Nucleus accumbens (tissue), 56 donors: Measurements from ENCODE around the gene XPR1.
A peak's percentile ranks its signal among the peaks of the same experiment; 100 is the strongest.

Source experiments
- DNase-seq, 56 donors: peaks; one replicate each; lab custom pipeline; 2025; lab: John Stamatoyannopoulos, UW

The XPR1 gene

GRCh38 chr1:180631766-180632325 is at the start of gene XPR1:
TSS of gene XPR1 (plus strand) at chr1:180632022. CDS start at chr1:180632202, 180 bp downstream.
- DNase-seq = peak; percentile 64 to 100 (median 97)

- no peak for DNase-seq
Measured at GRCh38 chr1:180584869-180585268, 47.0 kb upstream of the XPR1 start.

DNA sequence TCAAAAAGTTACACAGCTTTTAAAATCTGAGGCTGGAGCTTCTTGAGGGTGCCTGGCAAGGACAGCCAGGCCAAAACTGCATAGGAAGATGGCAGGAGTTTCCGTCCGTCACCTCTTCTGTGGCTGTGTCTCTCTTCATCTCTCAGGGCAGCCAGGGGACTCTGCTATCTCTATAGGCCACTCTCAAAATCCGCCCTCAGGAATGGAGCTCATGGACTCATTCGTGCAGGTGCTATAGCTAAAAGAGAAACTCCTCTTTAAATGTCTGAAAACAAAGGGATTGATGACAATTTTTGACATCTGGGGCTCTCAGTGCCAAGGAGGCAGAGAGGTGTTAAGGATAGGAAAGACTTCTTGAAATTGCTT is 45.8 kb upstream of the XPR1 start:
- no peak for DNase-seq

DNA sequence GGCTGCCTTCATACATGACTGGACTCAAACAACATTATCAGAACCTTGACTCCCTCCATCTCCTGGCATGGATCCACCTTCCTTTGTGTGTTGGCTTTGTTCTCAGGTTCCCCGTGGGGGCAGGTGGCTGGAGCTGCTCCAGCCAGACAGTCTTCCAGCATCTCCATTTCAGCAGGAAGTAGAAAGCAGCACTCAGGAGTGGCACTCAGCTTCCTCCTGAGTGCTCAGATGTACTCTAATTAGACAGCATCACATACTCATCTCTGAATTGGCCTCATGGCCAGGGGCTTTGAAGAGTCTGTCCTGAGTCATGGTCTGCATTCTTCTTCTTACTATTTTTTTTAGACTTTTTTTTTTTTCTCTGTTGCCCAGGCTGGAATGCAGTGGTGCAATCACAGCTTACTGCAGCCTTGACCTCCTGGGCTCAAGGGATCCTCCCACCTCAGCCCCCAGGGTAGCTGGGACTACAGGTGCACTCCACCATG is 45.1 kb upstream of the XPR1 start:
- no peak for DNase-seq

- no peak for DNase-seq
Measured at GRCh38 chr1:180588121-180588520, 43.7 kb upstream of the XPR1 start.

DNA sequence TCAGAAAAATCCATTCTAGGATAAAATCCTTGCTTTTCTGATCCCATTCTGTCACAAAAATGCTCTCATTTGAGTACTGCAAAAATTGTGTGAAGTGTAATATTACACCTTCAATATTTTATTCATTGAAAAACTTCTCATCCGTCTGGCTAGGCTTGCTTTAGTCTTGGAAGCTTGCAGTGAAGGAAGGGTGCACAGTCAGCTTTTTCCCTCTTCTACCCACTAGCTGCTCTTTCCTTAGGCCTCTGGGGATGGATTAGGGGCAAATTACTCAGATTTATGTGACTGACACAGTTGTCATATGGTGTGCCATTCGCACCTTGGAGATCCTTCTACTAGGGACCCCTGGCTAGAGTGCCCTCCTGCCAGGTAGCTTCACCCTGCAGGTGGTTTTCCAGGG is 40.9 kb upstream of the XPR1 start:
- DNase-seq = no peak

DNA sequence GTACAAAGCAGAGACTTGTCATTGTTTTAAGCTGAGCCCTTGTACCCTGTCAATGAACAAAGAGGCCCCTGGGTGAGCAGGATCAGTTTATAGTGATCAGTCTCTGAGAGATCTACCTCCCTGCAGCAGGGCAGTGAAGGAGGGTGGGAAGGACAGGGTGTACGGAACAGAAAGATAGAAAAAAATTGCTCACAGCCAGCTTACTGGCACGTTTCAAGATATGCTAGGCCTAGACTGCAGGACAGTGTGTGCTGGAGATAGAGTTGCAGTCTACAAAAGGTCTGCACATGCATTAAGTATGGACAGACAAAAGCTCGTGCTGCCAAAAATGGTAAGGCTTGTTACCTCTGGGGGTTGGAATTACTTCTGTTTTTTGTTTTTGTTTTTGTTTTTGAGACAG is 38.4 kb upstream of the XPR1 start:
- DNase-seq = no peak

DNA sequence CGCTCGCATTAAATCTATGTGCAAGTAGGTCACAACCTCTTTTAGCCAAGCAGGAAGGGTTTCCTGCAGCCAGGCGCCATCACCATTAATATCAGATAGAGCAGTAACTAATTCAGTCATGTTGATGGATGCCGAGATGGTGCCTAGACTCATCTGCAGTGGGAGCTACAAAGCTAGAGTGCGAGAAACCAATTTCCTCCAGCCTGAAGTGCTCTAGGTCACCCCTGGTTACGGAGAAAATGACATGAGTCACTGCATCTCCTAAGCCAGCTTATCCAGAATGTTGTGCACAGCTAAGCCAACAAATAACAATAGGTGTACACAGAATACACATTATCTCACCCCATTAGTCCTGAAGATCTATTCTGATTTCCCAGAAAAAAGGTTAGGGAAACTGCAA is 37.1 kb upstream of the XPR1 start:
- no peak for DNase-seq

- no peak for DNase-seq
Measured at GRCh38 chr1:180595966-180596365, 35.9 kb upstream of the XPR1 start.

DNA sequence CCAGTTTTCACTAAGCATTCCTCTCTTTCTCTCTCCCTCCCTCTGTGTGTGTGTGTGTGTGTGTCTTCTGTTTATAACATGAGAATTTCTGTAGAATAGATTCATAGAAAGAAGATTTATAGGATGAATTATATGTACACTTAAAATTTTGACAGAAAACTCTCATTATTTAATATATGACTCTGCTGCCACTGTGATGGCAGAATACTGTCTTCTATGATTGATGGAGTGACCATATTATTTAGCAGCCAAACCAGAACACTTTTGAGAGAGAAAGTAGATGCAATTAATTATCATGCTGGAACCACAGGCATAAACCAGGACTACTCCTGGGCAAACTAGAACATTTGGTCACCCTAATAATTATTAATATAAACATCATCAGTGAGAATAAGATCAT is 34.3 kb upstream of the XPR1 start:
- DNase-seq = no peak

GRCh38 chr1:180598333-180598974 is 33.4 kb upstream of the XPR1 start:
- peak in 1 of 56 donors; percentile 3 for DNase-seq

GRCh38 chr1:180600343-180600742 is 31.5 kb upstream of the XPR1 start:
- DNase-seq = no peak

- DNase-seq = no peak
Measured at GRCh38 chr1:180601512-180601911, 30.3 kb upstream of the XPR1 start.

DNA sequence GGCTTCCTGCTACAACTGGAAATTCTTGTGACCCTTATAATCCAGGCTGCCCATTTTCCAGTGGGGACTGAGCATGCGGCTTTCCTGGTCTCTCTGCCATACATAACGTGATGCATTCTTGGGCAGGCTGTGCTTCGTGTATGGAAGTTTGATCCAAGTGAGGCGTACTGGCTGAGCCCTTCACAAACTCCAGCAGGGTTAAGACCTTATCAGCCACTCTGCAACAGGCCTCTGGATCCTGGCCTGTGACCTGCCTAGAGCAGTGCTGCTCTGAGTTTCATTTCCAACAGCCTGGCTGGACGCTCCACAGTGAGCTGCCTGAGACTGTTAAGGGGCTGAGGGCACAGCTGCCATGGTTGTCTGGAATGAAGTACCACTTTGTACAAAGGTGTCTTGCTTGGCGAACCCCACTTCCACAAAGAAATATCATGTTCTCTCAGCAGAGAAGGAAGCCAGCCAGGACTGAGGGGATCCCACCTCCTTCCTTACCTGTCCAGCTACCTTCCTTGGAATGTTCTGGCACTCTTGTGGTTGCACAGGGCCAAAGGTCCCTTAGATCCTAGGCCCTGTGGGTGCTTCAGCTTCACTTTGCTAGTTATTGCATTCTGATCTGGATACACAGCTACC is 28.5 kb upstream of the XPR1 start:
- no peak for DNase-seq

GRCh38 chr1:180603850-180604226 is 28.0 kb upstream of the XPR1 start:
- DNase-seq = no peak

- no peak for DNase-seq
Measured at GRCh38 chr1:180606155-180606554, 25.7 kb upstream of the XPR1 start.

GRCh38 chr1:180609643-180610555 is 21.9 kb upstream of the XPR1 start:
- DNase-seq = no peak

GRCh38 chr1:180610556-180611015 is 21.2 kb upstream of the XPR1 start:
- no peak for DNase-seq

- peak in 18 of 56 donors; percentile 4 to 48 (median 23) for DNase-seq
Measured at GRCh38 chr1:180611016-180611930, 20.5 kb upstream of the XPR1 start.

GRCh38 chr1:180612632-180613031 is 19.2 kb upstream of the XPR1 start:
- DNase-seq = no peak
